GM18499 (cell line): ENCODE measurements around the gene WWC2.

ENCODE experiments used
- ATAC-seq: cut with Tn5 transposase; IDR thresholded peaks from one replicate; pipeline ENCODE4 v1.9.1; 2021; ENCODE audit warnings: moderate number of reproducible peaks; ENCODE audit not compliant: insufficient read depth, unreplicated experiment

Gene WWC2

GRCh38 chr4:183164963-183165362 is 65.9 kb downstream of the WWC2 start:
- ATAC-seq = no peak

GRCh38 chr4:183165376-183165775 is 66.3 kb downstream of the WWC2 start:
- ATAC-seq = no peak

- ATAC-seq = no peak
These were observed 71.8 kb downstream of the WWC2 start for GRCh38 chr4:183170894-183171293.

- no peak for ATAC-seq
These were observed 72.6 kb downstream of the WWC2 start for GRCh38 chr4:183171484-183172267.

- ATAC-seq = no peak
These were observed 73.8 kb downstream of the WWC2 start for GRCh38 chr4:183172881-183173280.

- ATAC-seq = no peak
These were observed 74.8 kb downstream of the WWC2 start for GRCh38 chr4:183173580-183174526.

- ATAC-seq = no peak
These were observed 76.7 kb downstream of the WWC2 start for GRCh38 chr4:183175631-183176232.

- ATAC-seq = no peak
These were observed 77.9 kb downstream of the WWC2 start for GRCh38 chr4:183177001-183177400.

GRCh38 chr4:183178201-183178600 is 79.1 kb downstream of the WWC2 start:
- ATAC-seq = no peak

- no peak for ATAC-seq
These were observed 81.0 kb downstream of the WWC2 start for GRCh38 chr4:183180096-183180495.

GRCh38 chr4:183180621-183181020 is 81.6 kb downstream of the WWC2 start:
- no peak for ATAC-seq

GRCh38 chr4:183181081-183181480 is 82.0 kb downstream of the WWC2 start:
- no peak for ATAC-seq

- no peak for ATAC-seq
These were observed 84.0 kb downstream of the WWC2 start for GRCh38 chr4:183182873-183183725.

GRCh38 chr4:183183906-183184535 is 85.0 kb downstream of the WWC2 start:
- ATAC-seq = no peak

- no peak for ATAC-seq
These were observed 86.0 kb downstream of the WWC2 start for GRCh38 chr4:183185018-183185417.

- no peak for ATAC-seq
These were observed 86.5 kb downstream of the WWC2 start for GRCh38 chr4:183185559-183185958.

- no peak for ATAC-seq
These were observed 87.8 kb downstream of the WWC2 start for GRCh38 chr4:183186813-183187212.

GRCh38 chr4:183190900-183191527 is 92.0 kb downstream of the WWC2 start:
- no peak for ATAC-seq

- no peak for ATAC-seq
These were observed 92.6 kb downstream of the WWC2 start for GRCh38 chr4:183191630-183192029.
